Activated naive CD8-positive, alpha-beta T cell treated with anti-CD3 and anti-CD28 coated beads, Interleukin-2, amount 50 U/mL, for 24 hours (primary cell): ENCODE measurements around the gene OR6T1.

Source experiments
- ATAC-seq: fragments of 150-1000 bp; cut with Tn5 transposase; one replicate; pipeline ENCODE4 v1.10.0; 2021
- DNase-seq: peaks from one replicate; pipeline ENCODE4 v3.0.0; 2021
- H3K27ac Mint-ChIP-seq: one replicate; pipeline ENCODE4 v1.8.0; 2021; ENCODE audit warnings: mild to moderate bottlenecking, mixed read lengths
- H3K27me3 Mint-ChIP-seq: one replicate; pipeline ENCODE4 v1.8.0; 2021; ENCODE audit warnings: mixed read lengths
- H3K36me3 Mint-ChIP-seq: one replicate; pipeline ENCODE4 v1.8.0; 2021; ENCODE audit warnings: low read depth, mixed read lengths
- H3K4me1 Mint-ChIP-seq: one replicate; pipeline ENCODE4 v1.8.0; 2021; ENCODE audit warnings: mixed read lengths
- H3K4me3 Mint-ChIP-seq: one replicate; pipeline ENCODE4 v1.8.0; 2021; ENCODE audit warnings: mild to moderate bottlenecking, moderate library complexity, mixed read lengths
- H3K9me3 Mint-ChIP-seq: one replicate; pipeline ENCODE4 v1.8.0; 2021; ENCODE audit warnings: mixed read lengths

The OR6T1 gene

DNA sequence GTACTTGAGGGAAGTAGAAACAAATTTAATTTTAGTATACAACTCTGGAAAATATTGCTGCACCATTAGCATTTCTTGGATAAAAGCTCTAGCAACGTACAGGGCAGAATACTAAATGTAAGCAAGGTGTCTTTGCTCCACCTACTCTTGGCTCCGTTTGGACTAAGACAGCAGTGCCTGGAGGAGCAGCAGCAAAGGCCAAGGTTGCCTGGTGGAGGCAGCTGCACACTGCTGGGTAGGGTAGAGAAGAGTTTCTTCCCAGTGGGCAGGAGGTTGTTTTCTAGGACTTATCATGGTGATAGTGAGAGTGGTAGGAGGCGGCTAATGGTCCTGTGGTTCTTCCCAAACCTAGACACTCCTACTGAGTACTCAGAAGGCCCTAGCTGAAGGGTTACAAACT is 43.8 kb downstream of the OR6T1 start:
- Mint-ChIP-seq H3K9me3 (no peaks in the 10 kb centered on the region), H3K27ac (no peak overlapping the region), H3K4me1 (no peaks in the 10 kb centered on the region), H3K36me3 (no peaks in the 10 kb centered on the region), H3K4me3 (no peak overlapping the region), H3K27me3 (no peaks in the 10 kb centered on the region)
- DNase-seq, result no peak
- no peak for ATAC-seq
